ENCODE results near the gene KIAA0232.

Gene KIAA0232

GRCh38 chr4:6804082-6804752 is 21.7 kb downstream of the KIAA0232 start:
- TF ChIP-seq, protein P1, sequence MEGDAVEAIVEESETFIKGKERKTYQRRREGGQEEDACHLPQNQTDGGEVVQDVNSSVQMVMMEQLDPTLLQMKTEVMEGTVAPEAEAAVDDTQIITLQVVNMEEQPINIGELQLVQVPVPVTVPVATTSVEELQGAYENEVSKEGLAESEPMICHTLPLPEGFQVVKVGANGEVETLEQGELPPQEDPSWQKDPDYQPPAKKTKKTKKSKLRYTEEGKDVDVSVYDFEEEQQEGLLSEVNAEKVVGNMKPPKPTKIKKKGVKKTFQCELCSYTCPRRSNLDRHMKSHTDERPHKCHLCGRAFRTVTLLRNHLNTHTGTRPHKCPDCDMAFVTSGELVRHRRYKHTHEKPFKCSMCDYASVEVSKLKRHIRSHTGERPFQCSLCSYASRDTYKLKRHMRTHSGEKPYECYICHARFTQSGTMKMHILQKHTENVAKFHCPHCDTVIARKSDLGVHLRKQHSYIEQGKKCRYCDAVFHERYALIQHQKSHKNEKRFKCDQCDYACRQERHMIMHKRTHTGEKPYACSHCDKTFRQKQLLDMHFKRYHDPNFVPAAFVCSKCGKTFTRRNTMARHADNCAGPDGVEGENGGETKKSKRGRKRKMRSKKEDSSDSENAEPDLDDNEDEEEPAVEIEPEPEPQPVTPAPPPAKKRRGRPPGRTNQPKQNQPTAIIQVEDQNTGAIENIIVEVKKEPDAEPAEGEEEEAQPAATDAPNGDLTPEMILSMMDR (IDR thresholded peaks at IDR 0.05; ENCODE audit: low read depth, low read length, poor library complexity, severe bottlenecking) = no peak
- no peak for TF ChIP-seq EZH2phosphoT487 (IDR thresholded peaks at IDR 0.05; ENCODE audit: borderline replicate concordance, low read length)
- no peak overlapping the region for H3K4me2 ChIP-seq (ENCODE audit: low read length)
- no peaks in the 10 kb centered on the region for H3K9me2 ChIP-seq (replicated peaks; ENCODE audit: control insufficient read depth, low read length)
- no peaks in the 10 kb centered on the region for H3K27me3 ChIP-seq (ENCODE audit: control insufficient read depth, low read length)
- H4K20me1 ChIP-seq (ENCODE audit: control insufficient read depth, insufficient read depth, low read depth, low read length) = no peaks in the 10 kb centered on the region
- H3K9me3 ChIP-seq (ENCODE audit: control insufficient read depth, insufficient read depth, low read length) = no peaks in the 10 kb centered on the region
- H3K79me2 ChIP-seq (ENCODE audit: control insufficient read depth, low read length) = peaks cover 67% of the 10 kb centered on the region
- no peak overlapping the region for H3K27ac ChIP-seq (ENCODE audit: low read depth, low read length)
- H3K4me3 ChIP-seq (ENCODE audit: low read length) = no peak overlapping the region
- H3F3A ChIP-seq (ENCODE audit: control insufficient read depth, insufficient read depth) = no peaks in the 10 kb centered on the region
- peaks cover 8% of the 10 kb centered on the region for H3K4me1 ChIP-seq (ENCODE audit: control insufficient read depth, low read length)
- peaks cover 9% of the 10 kb centered on the region for H3K36me3 ChIP-seq (ENCODE audit: control insufficient read depth, low read length)

DNA sequence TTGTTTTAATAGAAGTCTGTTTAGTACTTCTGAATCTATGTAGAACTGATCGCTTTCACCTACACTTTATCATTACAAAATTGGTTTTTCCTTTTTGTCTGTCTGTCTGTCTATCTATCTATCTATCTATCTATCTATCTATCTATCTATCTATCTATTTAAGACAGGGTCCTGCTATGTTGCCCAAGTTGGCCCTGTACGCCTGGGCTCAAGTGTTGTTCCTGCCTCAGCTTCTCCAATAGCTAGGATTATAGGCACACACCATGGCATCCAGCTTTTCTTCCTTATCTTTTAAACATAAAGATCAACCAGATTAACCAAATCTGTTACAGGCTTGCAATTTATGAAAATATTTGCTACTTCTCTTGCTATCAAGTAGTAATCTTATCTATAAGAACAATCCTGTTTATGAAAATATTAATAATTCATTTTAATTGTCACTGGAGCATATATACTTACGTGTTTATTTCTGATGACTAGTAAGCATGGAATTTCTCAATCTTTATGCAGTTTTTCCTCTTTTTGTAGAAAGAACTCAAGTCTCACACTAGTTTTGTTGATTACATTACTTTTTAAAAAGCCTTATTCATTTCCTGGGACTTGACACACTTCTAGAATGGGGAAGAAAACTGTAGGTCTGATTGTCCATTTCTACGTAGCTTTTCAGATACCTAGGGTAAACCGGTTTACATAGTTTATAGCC is 24.5 kb downstream of the KIAA0232 start:
- H3K79me2 ChIP-seq (ENCODE audit: control insufficient read depth, low read length) = peaks cover 51% of the 10 kb centered on the region

DNA sequence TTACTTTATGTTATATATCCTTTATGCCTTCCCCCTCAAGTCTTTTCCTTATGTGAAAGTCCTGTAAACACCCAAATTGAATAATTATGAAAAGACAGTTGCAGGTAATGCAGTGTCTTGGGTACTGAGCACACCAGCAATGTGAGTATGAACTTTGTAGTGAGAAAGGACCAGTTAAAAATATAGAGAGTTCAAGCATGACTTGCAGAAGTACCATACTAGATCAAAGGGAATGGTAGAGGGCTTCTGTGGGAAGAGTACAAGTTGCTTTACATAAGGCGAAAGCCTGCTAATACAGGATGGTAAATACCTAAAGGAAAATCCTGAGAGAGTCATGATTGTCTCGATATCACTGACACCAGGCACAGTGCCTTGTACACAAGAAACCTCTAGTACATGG is 25.7 kb downstream of the KIAA0232 start:
- Histone ChIP-seq H3K4me3 (ENCODE audit: low read length) (no peak overlapping the region), H3K9me2 (replicated peaks; ENCODE audit: control insufficient read depth, low read length) (no peaks in the 10 kb centered on the region), H3K27me3 (ENCODE audit: control insufficient read depth, low read length) (no peaks in the 10 kb centered on the region), H4K20me1 (ENCODE audit: control insufficient read depth, insufficient read depth, low read depth, low read length) (no peaks in the 10 kb centered on the region), H3K79me2 (ENCODE audit: control insufficient read depth, low read length) (peaks cover 46% of the 10 kb centered on the region), H3K27ac (ENCODE audit: low read depth, low read length) (no peak overlapping the region), H3K36me3 (ENCODE audit: control insufficient read depth, low read length) (no peaks in the 10 kb centered on the region; the same call in 1 of the 2 replicates), H3F3A (ENCODE audit: control insufficient read depth, insufficient read depth) (0 out of 2 replicates have a peak, but pooled peaks cover 7% of the 10 kb centered on the region), H3K4me2 (ENCODE audit: low read length) (no peak overlapping the region), H3K9me3 (ENCODE audit: control insufficient read depth, insufficient read depth, low read length) (no peaks in the 10 kb centered on the region), H3K4me1 (ENCODE audit: control insufficient read depth, low read length) (peaks cover 22% of the 10 kb centered on the region)
- TF ChIP-seq, protein P1 (IDR thresholded peaks at IDR 0.05; ENCODE audit: low read depth, low read length, poor library complexity, severe bottlenecking) = no peak
- no peak for TF ChIP-seq EZH2phosphoT487 (IDR thresholded peaks at IDR 0.05; ENCODE audit: borderline replicate concordance, low read length)

More for the DNA sequence above, 24.5 kb downstream of the KIAA0232 start:
- Histone ChIP-seq H4K20me1 (ENCODE audit: control insufficient read depth, insufficient read depth, low read depth, low read length) (no peaks in the 10 kb centered on the region), H3K4me1 (ENCODE audit: control insufficient read depth, low read length) (peaks cover 13% of the 10 kb centered on the region), H3K36me3 (ENCODE audit: control insufficient read depth, low read length) (peaks cover 5% of the 10 kb centered on the region), H3F3A (ENCODE audit: control insufficient read depth, insufficient read depth) (0 out of 2 replicates have a peak, but pooled peaks cover 4% of the 10 kb centered on the region), H3K27me3 (ENCODE audit: control insufficient read depth, low read length) (no peaks in the 10 kb centered on the region), H3K9me2 (replicated peaks; ENCODE audit: control insufficient read depth, low read length) (no peaks in the 10 kb centered on the region), H3K4me3 (ENCODE audit: low read length) (no peak overlapping the region), H3K9me3 (ENCODE audit: control insufficient read depth, insufficient read depth, low read length) (no peaks in the 10 kb centered on the region), H3K27ac (ENCODE audit: low read depth, low read length) (no peak overlapping the region), H3K4me2 (ENCODE audit: low read length) (no peak overlapping the region)
- no peak for TF ChIP-seq EZH2phosphoT487 (IDR thresholded peaks at IDR 0.05; ENCODE audit: borderline replicate concordance, low read length)
- TF ChIP-seq, protein P1 (IDR thresholded peaks at IDR 0.05; ENCODE audit: low read depth, low read length, poor library complexity, severe bottlenecking) = no peak
